CD4-positive, alpha-beta T cell treated with Interleukin-6 at 100 ng/mL for 8 hours (primary cell): Measurements from ENCODE around the gene PTGFRN.
"Not testable (repeated sequence)": the region's sequence is repeated elsewhere in the genome, so short reads cannot be mapped to it uniquely, and the experiment has no call there.

Experiments
- DNase-seq: peaks from one replicate; pipeline ENCODE4 v3.0.0-alpha.2; 2020; ENCODE audit warnings: mixed read lengths, low spot score

Gene PTGFRN

GRCh38 chr1:116972674-116973030 lies 62.9 kb downstream of the PTGFRN start:
- DNase-seq: no peak

GRCh38 chr1:116980309-116980708 lies 70.6 kb downstream of the PTGFRN start:
- DNase-seq: not testable (repeated sequence)

- no peak for DNase-seq
Observed at GRCh38 chr1:116981521-116982037, 71.9 kb downstream of the PTGFRN start.

GRCh38 chr1:116982319-116983004 lies 72.7 kb downstream of the PTGFRN start:
- DNase-seq: no peak

GRCh38 chr1:116983112-116983511 lies 73.4 kb downstream of the PTGFRN start:
- DNase-seq: no peak

- no peak for DNase-seq
Observed at GRCh38 chr1:116983678-116984077, 74.0 kb downstream of the PTGFRN start.

GRCh38 chr1:116984406-116985160 lies 74.9 kb downstream of the PTGFRN start:
- no peak for DNase-seq

- DNase-seq: peak; percentile 23
Observed at GRCh38 chr1:116986421-116987255, 76.9 kb downstream of the PTGFRN start.

GRCh38 chr1:116987256-116987555 lies 77.5 kb downstream of the PTGFRN start:
- DNase-seq: peak; percentile 80

GRCh38 chr1:116988248-116988647 lies 78.5 kb downstream of the PTGFRN start:
- DNase-seq: no peak

GRCh38 chr1:116988908-116989307 lies 79.2 kb downstream of the PTGFRN start:
- DNase-seq: no peak

- DNase-seq: no peak
Observed at GRCh38 chr1:116989835-116990234, 80.1 kb downstream of the PTGFRN start.

- DNase-seq: no peak
Observed at GRCh38 chr1:116990612-116991151, 81.0 kb downstream of the PTGFRN start.

GRCh38 chr1:116991171-116991845 lies 81.6 kb downstream of the PTGFRN start:
- no peak for DNase-seq

GRCh38 chr1:116991918-116992317 lies 82.2 kb downstream of the PTGFRN start:
- DNase-seq: no peak

- DNase-seq: no peak
Observed at GRCh38 chr1:116993286-116993685, 83.6 kb downstream of the PTGFRN start.

GRCh38 chr1:116994411-116994810 lies 84.7 kb downstream of the PTGFRN start:
- no peak for DNase-seq

GRCh38 chr1:116997066-116997465 lies 87.3 kb downstream of the PTGFRN start:
- DNase-seq: no peak

GRCh38 chr1:116997636-116998035 lies 87.9 kb downstream of the PTGFRN start:
- DNase-seq: no peak

- no peak for DNase-seq
Observed at GRCh38 chr1:116999596-116999995, 89.9 kb downstream of the PTGFRN start.

- DNase-seq: no peak
Observed at GRCh38 chr1:117000142-117000541, 90.4 kb downstream of the PTGFRN start.
